Lower leg skin (tissue), 3 donors: Measurements from ENCODE around the gene CPB1.

Experiments used
- CTCF ChIP-seq, 3 donors: fragments of 450-650 bp; IDR thresholded peaks; one replicate each; pipeline ENCODE4 v1.5.1; 2016; ENCODE audit warnings: antibody characterized with exemption in 3 of 3, mild to moderate bottlenecking in 3 of 3, moderate library complexity in 2 of 3
- POLR2A ChIP-seq, 2 donors: fragments of 450-650 bp; IDR thresholded peaks; one replicate each; pipeline ENCODE4 v1.6.1; 2016 to 2017; ENCODE audit warnings: antibody characterized with exemption in 2 of 2, mild to moderate bottlenecking in 1 of 2, moderate library complexity in 1 of 2

- no peak for TF ChIP-seq CTCF (IDR thresholded peaks at IDR 0.05)
- TF ChIP-seq POLR2A (IDR thresholded peaks at IDR 0.05), result no peak
These were observed 28.8 kb downstream of the CPB1 start for GRCh38 chr3:148856384-148856783.
